GM10847 (cell line): ENCODE data around the gene ZNF366.

ENCODE experiments used
- POLR2A ChIP-seq: IDR thresholded peaks from 2 replicates; pipeline ENCODE4 v1.6.1; 2011; ENCODE audit not compliant: insufficient read length; ENCODE audit errors: extremely low read depth

The ZNF366 gene

DNA sequence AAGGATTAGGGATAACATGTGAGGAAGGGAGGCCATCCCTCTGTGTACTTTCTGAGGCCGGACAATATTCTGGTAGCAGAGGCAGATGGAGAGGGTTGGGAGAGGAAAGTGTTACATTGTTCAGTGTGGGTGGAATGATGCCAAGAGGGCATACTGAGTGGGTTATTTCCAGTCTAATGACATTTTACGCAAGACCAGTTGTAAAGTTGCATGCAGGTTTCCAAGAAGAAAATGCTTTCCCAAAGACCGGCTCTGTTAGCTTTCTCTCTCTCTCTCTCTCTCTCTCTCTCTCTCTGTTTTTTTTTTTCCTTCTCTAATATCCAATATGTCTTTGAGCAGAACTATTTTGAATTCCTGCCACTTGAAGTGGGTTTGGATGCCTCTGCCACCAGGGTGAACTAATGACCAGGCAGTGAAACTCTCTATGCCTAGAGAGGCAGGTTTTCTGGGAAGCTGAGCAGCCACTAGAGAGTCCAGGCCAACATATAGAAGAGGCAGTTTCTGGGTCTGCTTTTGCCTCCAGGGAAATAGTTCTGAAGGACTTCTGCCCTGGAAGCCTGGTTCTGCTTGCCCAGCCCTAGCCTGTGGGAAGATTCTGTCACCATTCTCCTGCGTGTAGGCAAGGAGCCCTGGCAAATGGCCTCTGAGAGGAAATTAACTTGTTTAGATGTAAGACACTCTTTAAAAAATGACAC lies 24.4 kb upstream of the ZNF366 start:
- no peak for TF ChIP-seq POLR2A

DNA sequence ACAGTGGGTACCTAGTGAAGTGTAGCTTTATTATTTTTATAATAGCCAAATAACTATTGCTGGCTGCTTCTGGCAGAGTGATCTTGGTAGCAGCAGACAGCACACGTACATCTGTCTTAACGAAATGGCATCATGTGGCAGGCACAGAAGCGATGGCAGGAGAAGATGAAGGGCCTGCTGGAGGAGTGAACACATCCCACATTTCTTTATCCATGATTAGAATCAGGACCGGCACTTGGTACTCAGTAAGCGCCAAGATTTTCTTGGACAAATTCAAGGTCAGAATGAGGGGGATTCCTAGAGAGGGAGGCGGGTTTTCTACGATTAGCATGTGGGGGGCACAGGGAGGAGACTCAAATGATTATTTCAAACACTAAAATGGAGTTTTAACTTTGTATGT lies 23.0 kb upstream of the ZNF366 start:
- no peak for TF ChIP-seq POLR2A

- TF ChIP-seq POLR2A = no peak
These were observed 22.2 kb upstream of the ZNF366 start for GRCh38 chr5:72529383-72529782.

GRCh38 chr5:72525816-72526215 lies 18.6 kb upstream of the ZNF366 start:
- no peak for TF ChIP-seq POLR2A

DNA sequence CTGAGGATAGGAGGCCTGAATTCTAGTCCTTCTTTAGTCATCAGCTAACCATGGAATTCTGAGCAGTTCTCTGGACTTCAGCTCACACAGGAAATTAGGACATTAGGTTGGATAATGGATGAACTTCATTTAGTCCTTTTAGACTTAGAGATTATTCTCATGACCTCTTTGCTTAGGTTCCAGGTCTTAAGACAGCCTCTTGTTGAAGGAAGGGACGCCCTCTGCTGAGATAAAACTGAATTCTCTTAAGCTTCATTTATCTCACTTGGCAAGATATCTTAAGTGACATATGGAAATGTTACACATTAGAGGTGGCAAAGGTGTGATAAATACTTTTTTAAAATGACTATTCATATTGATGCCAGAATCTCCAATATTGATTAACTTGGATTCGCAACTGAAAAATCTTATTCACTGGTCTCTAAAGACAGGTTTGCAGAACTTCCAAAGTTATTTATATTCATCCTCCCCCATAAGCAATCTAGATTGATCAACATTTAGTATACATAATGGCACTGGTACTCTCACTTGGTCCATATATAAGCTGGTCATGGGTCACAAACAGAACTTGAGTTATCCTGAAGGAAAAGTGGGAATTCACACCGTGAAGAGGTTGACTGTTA lies 16.9 kb upstream of the ZNF366 start:
- no peak for TF ChIP-seq POLR2A

GRCh38 chr5:72522607-72523006 lies 15.4 kb upstream of the ZNF366 start:
- TF ChIP-seq POLR2A = no peak

- TF ChIP-seq POLR2A = no peak
These were observed 11.9 kb upstream of the ZNF366 start for GRCh38 chr5:72519111-72519510.

DNA sequence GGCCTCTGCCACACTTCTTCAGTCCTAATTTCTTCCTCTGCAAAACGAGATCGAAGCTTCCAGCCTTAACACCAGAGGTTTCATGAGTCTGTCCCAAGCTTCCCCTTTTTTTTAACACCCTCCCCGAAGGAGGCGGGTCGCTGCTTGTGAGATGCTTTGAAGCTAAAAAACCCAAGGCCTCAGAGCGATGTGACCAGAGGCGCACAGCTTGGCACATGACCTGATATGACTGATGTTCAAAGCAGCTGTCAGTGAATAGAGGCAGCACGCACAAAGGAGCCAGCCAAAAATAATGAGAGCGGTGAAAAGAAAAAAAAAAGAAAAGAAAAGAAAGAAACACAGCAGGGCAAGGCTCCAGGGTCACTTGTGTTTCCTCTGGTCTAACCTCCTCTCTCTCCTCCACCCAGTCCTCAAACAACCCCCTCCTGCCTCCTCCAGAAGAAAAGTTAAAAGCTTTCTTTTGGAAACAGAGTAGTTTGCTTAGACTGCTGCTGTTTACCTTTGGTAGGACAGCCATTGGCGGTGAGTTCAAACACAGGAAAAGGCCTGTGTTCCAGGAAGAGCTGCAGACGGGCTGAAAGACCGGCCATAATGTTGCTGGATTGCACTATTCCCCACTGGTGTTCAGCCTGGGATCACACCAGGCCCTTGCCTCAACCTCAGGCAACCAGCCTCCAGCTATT lies 10.9 kb upstream of the ZNF366 start:
- no peak for TF ChIP-seq POLR2A

DNA sequence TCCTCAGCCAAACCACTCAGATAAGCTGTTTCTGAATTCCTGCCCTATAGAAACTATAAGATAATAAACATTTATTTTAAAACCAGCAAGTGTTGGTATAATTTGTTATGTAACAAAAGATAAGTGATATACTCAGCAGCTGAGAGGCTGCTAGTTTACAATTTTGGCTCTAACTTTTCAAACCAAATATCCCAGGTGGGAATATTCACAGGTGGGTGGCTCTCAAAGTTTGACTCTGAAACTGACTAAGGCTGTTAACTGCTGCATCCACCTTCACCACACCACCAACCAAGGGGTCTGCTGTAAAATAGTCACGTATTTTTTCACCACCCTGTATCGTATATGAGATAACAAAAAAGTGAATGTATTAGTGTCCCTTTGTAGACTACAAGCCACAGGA lies 9.7 kb upstream of the ZNF366 start:
- no peak for TF ChIP-seq POLR2A

GRCh38 chr5:72515211-72515610 lies 8.0 kb upstream of the ZNF366 start:
- no peak for TF ChIP-seq POLR2A

DNA sequence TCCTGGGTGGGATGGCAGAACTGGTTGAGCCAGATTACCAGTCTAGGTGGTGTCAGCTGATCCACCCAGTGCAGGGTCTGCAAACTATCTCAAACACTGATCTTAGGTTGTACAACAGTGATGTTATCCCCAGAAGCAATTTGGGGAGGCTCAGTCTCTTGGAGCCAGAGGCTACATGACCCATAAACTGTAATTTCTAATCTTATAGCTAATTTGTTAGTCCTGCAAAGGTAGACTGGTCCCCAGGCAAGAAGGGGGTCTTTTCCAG lies 5.3 kb upstream of the ZNF366 start:
- no peak for TF ChIP-seq POLR2A

DNA sequence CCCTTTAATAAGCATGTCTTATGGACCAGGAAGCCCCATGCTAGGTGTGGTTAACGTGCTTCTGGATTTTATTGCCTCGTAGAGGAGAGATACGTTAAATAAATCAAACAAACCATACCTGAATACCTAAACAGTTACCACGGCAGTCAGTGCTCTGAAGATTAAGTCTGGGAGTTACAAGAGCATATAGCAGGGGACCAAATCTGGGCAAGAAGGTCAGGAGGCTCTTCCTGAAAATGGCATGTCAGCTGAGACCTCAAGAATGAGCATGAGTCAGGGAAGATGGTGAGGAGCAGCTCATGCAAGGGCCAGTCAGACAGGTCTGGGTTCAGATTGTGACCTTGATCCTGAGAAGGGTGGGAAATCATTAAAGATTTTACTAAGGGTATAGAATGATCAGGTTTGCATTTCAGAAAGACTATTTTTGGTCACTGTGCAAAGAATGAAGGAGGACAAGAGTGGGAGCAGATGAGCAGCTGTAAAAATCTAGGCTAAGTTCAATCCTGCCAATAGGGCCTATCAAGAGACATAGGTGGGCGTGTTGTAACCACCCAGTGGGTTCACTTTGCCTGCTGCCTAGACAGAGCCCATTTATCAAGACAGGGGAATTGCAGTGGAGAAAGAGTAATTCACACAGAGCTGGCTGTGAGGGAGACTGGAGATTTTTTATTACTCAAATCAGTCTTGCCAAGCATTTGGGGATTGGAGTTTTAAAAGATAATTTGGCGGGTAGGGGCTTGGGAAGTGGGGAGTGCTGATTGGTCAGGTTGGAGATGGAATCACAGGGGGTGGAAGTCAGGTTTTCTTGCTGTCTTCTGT lies 4.8 kb upstream of the ZNF366 start:
- TF ChIP-seq POLR2A = no peak

DNA sequence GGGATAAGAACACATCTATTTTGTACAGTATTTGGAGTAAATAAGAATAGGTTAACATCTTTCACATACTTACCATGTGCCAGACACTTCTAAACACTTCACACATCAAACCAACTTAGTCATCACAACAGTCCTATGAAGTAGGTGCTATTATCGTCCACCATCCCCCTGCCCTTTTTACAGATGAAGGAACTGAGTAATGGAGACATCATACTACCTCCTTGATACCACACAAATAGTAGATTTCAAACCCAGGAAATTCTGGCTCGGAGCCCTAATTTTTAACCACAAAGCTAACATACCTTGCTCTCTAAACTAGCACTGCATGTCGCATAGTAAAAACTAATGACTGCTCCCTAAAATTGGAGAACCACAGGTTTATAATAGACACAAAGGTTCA lies 4.2 kb upstream of the ZNF366 start:
- TF ChIP-seq POLR2A = no peak

DNA sequence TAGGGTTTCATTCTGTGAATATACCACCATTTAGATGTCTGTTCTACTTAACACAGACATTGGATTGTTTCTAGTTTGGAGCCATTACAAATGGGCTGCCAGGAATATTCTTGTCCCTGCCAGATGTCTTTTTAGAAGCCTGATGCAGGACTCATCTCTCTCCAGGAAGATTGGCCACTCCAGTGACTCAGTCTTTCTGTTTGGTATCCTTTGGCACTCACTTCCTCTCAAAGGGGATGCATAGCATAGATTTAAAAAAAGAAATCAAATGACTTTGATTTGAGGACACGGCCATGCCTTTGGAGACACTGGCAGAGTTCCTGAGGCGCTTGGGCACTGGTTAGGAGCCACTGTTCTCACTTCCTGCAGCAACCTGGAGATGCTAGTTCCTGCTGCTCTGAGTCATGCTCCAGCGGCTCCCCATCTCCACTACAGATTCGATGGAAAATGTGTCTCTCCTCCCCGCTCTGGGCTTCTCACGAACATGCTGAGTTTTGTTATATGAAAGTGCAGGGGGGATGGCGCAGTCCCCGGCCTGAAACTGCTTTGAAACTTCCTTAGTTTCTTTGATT lies 3.5 kb upstream of the ZNF366 start:
- no peak for TF ChIP-seq POLR2A

DNA sequence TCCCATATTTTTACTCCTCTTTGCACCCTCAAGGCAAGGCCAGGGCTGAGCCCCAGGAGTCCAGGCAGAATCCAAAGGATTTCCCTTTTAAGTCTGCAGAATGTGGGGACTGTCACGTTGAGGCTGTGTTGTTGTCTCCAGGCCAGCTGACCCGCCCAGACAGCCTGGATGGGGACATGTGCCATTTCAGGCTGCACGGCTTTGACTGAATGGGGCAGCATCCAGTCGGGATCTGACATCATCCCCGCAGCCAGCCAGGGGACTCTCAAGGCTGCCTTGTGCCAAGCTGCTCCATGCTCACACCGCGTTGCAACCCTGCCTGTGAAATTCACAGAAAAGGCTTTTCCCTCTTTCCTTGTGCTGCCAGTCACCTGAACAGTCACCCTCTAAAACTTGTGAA lies 2.2 kb upstream of the ZNF366 start:
- no peak for TF ChIP-seq POLR2A
